Activated gamma-delta T cell (primary cell): Measurements from ENCODE around the gene ZKSCAN5.
A peak's percentile ranks its signal among the peaks of the same experiment; 100 is the strongest.
"Not testable (repeated sequence)": the region's sequence is repeated elsewhere in the genome, so short reads cannot be mapped to it uniquely, and the experiment has no call there.

Source experiments
- DNase-seq: peaks from one replicate; lab custom pipeline; 2025; lab: John Stamatoyannopoulos, UW

The ZKSCAN5 gene

GRCh38 chr7:99497766-99498545, 6.5 kb upstream of the ZKSCAN5 start:
- no peak for DNase-seq

DNA sequence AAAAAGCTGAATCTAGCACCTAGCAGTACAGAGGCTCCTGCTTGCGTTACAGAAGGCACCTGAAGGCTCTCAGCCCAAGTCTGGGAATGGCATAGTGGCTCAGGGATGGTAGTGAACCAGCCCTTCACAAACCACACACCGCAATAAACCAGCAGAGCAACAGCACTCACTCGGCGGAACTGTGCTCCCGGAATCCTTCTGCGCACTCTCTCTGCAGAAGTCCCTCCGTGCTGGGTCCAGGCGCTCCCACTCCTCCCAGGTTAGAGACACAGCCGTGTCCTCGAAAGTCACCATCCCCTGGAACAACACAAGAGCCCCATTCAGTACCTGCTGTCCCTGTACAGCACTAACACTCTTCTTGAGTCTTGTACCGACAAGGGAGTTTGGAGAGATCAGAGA, 5.9 kb upstream of the ZKSCAN5 start:
- no peak for DNase-seq

DNA sequence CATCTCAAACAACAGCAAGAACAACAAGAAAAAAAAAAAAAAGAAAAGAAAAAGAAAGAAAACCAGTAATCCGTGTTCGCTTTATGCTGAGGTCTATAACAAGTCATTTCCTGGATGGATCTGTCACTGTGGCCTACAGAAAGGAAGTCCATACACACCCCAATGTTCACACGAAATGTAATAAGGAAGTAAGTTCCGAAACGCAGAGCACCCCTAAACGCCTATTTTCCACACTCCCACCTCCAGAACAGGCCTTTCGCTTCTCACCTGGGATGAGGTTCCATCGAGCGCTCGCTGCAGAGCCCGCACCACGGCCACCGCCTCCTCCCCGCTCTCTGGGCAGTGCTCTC, 5.1 kb upstream of the ZKSCAN5 start:
- DNase-seq, result no peak

DNA sequence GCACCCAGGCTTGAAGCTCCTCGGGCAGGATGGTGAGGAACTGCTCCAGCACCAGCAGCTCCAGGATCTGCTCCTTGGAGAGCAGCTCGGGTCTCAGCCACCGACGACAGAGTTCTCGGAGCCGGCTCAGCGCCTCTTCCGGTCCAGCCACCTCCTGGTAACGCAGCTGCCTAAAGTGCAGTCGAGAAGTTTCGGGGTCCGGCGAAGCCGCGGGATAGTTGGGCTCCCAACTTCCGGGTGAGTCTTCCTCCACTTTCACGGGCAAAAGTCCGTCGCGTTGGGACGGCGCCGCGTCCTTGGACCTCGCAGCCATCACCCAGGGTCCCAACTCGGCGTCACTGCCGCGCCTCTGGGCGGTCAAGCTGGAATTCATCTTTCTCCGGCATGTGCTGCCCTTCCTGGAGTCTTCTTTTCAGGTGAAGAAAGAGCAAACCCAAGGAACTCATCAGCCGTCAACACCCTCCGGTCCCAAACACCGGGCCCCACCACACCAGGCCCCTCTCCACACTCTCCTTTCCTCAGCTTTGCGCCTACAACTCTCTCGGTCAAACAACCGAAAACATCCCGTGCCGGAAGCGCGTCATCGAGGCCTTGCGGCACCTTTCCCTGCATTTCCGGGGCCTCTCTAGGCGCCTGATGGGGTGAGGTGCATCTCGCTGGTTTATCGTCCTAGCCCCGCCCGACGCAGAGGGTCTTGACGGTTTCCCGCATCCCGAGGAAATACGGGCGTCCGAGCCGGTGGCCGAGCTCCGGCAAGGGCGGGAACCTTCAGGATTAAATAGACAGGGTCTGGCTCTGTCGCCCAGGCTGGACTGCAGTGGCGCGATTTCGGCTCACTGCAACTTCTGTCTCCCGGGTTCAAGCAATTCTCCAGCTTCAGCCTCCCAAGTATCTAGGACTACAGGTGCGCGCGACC, 4.5 kb upstream of the ZKSCAN5 start, which contains the start of gene ZNF394:
Gene ZNF394, minus strand, starts transcription at position 561 of the 916 bp plus-strand sequence. Its CDS starts 188 bp downstream, at position 373.
- DNase-seq, result peak; percentile 55

- no peak for DNase-seq
Measured at GRCh38 chr7:99500637-99501009, 3.8 kb upstream of the ZKSCAN5 start.

DNA sequence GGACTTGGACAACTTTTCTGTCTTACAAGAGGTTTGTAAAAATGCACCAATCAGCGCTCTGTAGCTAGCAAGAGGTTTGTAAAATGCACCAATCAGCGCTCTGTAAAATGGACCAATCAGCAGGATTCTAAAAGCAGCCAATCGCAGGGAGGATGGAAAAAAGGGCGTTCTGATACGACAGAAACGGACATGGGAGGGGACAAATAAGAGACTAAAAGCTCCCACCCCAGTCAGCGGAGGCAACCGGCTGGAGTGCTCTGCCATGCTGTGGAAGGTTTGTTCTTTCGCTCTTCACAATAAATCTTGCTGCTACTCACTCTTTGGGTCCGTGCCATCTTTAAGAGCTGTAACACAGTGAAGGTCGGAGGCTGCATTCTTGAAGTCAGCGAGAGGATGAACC, 3.2 kb upstream of the ZKSCAN5 start:
- DNase-seq, result not testable (repeated sequence)

GRCh38 chr7:99504281-99504602, 220 bp upstream of the ZKSCAN5 start:
- DNase-seq, result no peak

- no peak for DNase-seq
Measured at GRCh38 chr7:99505324-99505662, 831 bp downstream of the ZKSCAN5 start.

DNA sequence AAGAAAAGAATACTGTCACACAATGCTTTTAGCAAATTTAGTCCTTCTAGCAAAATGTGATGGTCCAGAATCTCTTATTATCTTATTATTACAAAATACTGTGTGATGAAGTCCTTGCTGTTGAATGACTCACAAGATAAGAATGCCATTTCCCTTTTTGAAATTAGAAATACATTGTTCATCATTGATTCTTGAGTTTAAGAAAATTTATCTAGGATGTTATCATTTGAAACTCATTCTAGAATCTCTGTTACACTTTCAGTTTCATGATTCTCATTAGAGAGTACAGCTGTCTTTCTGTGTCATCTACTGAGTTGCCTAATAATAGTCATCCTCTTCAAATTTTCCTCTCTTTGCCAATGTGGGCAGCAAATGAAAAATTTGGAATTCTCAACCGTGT, 9.6 kb downstream of the ZKSCAN5 start:
- no peak for DNase-seq

DNA sequence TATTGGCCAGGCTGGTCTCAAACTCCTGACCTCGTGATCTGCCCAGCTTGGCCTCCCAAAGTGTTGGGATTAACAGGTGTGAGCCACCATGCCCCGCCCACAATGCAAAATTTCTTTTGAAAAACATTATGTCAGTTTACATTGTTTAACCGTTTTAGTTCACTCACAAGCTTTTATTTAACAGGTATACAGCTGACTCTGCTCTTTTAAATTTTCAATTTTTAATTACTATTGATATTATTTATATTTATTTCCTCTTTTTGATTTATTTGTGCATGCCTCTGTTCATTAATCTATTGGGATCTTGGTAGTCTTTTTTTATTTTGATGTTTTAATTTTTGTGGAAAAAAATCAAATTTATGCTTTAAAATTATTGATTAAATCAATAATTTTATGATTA, 16.9 kb downstream of the ZKSCAN5 start:
- no peak for DNase-seq

GRCh38 chr7:99525713-99526440, 21.4 kb downstream of the ZKSCAN5 start:
- no peak for DNase-seq

DNA sequence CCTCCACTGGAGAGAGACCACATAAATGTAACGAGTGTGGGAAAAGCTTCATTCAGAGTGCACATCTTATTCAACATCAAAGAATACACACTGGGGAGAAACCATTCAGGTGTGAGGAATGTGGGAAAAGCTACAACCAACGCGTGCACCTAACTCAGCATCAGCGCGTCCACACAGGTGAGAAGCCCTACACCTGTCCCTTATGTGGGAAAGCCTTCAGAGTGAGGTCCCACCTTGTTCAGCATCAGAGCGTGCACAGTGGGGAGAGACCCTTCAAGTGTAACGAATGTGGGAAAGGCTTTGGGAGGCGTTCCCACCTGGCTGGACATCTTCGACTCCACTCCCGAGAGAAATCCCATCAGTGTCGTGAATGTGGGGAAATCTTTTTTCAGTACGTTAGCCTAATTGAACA, 26.9 kb downstream of the ZKSCAN5 start:
- DNase-seq, result no peak

DNA sequence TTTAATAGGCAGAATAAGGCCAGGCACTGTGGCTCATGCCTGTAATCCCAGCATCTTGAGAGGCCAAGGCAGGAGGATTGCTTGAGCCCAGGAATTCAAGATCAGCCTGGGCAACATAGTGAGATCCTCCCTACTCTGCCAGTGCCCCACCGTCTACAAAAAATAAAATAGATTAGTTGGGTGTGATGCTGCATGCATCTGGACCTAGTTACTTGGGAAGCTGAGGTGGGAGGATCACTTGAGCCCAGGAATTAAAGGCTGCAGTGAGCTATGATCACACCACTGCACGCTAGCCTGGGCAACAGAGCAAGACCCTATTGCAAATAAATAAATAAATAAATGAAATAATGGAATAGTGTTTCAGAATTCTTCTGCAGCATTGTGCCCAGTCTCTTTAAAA, 31.2 kb downstream of the ZKSCAN5 start:
- no peak for DNase-seq

DNA sequence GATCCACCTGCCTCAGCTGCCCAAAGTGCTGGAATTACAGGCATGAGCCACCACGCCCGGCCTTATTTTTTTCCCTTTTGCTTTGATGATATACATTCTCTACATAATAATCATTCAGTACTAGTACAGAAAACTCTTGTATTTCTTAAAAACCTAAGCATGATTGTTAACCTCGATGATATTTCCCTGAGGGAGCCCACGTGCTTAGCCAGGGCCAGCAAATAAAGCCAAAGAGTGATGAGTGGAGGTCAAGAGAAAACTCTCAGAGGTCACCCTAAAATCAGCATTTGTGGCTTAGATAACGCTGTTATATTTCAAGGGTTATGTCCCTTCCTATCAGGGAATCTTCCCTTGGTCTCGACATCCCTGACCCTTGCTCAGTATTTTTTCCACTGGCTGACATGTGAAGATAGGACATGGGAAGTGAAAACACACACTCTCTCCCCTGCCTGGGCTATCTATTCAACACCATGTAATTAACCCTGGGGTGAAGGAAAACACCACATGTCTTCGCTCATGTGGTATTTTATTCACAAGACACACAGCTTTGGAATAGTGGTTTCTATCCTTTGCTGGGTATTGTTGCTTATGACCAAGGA, 34.9 kb downstream of the ZKSCAN5 start:
- DNase-seq, result no peak

- DNase-seq, result no peak
Measured at GRCh38 chr7:99540542-99540941, 36.1 kb downstream of the ZKSCAN5 start.

- no peak for DNase-seq
Measured at GRCh38 chr7:99541212-99541611, 36.8 kb downstream of the ZKSCAN5 start.

- DNase-seq, result no peak
Measured at GRCh38 chr7:99543081-99543671, 38.7 kb downstream of the ZKSCAN5 start.

DNA sequence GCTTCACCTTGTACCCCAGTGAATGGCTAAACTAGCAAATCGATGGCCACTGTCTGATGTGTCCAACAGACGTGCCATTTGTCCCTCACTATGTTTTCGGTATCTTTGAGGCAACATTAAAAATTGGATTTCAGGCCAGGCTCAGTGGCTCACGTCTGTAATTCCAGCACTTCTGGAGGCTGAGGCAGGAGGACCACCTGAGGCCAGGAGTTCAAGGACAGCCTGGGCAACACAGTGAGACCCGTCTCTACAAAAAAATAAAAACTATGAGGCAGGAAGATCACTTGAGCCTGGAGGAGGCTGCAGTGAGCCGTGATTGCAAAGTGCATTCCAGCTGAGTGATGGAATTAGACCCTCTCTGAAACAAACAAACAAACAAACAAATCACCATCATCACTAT, 39.5 kb downstream of the ZKSCAN5 start:
- DNase-seq, result no peak

DNA sequence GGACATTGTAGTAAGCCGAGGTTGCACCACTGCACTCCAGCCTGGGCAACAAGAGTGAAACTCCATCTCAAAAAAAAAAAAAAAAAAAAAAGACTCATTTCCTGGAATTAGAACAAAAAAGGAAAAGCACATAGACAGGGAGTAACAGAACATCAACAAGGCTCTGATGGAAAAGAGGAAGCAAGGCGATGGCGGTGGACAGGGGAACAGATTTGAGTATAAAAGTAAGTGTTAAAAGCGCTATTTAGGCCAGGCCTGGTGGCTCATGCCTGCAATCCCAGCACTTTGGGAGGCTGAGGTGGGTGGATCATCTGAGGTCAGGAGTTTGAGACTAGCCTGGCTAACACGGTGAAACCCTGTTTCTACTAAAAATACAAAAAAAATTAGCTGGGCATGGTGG, 40.8 kb downstream of the ZKSCAN5 start:
- DNase-seq, result not testable (repeated sequence)

DNA sequence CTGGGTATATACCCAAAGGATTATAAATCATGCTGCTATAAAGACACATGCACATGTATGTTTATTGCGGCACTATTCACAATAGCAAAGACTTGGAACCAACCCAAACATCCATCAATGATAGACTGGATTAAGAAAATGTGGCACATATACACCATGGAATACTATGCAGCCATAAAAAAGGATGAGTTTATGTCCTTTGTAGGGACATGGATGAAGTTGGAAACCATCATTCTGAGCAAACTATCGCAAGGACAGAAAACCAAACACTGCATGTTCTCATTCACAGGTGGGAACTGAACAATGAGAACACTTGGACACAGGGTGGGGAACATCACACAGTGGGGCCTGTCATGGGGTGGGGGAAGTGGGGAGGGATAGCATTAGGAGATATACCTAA, 45.1 kb downstream of the ZKSCAN5 start:
- DNase-seq, result not testable (repeated sequence)

- DNase-seq, result no peak
Measured at GRCh38 chr7:99551334-99551733, 46.9 kb downstream of the ZKSCAN5 start.
